ENCODE results near the gene GDPD5.

Gene GDPD5

GRCh38 chr11:75547177-75547576 lies 21.4 kb upstream of the GDPD5 start:
- Histone ChIP-seq H3K27ac (ENCODE audit: low read depth, low read length) (no peak overlapping the region), H3K36me3 (ENCODE audit: control insufficient read depth in 1 of 2, insufficient read depth in 2 of 2, low read length in 2 of 2) (no peaks in the 10 kb centered on the region), H3K4me3 (ENCODE audit: low read depth in 1 of 2, low read length in 2 of 2) (no peak overlapping the region)

GRCh38 chr11:75543806-75544205 lies 18.1 kb upstream of the GDPD5 start:
- Histone ChIP-seq H3K27me3 (ENCODE audit: control insufficient read depth in 1 of 2, insufficient read depth in 2 of 2, low read length in 2 of 2) (peaks cover 0 to 5% of the 10 kb centered on the region in 2 donors), H3K36me3 (ENCODE audit: control insufficient read depth in 1 of 2, insufficient read depth in 2 of 2, low read length in 2 of 2) (no peaks in the 10 kb centered on the region), H3K9ac (ENCODE audit: low read depth in 1 of 2, low read length in 2 of 2) (no peak overlapping the region), H3K4me1 (ENCODE audit: control insufficient read depth in 1 of 2, insufficient read depth in 2 of 2, low read length in 2 of 2) (peaks cover 0 to 3% of the 10 kb centered on the region in 2 donors), H3K4me3 (ENCODE audit: low read depth in 1 of 2, low read length in 2 of 2) (no peak overlapping the region), H3K9me3 (ENCODE audit: control insufficient read depth in 1 of 2, low read length in 2 of 2) (no peaks in the 10 kb centered on the region), H3K27ac (ENCODE audit: low read depth, low read length) (no peak overlapping the region)

More at GRCh38 chr11:75547177-75547576, 21.4 kb upstream of the GDPD5 start:
- Histone ChIP-seq H3K27me3 (ENCODE audit: control insufficient read depth in 1 of 2, insufficient read depth in 2 of 2, low read length in 2 of 2) (peaks cover 0 to 5% of the 10 kb centered on the region in 2 donors), H3K9ac (ENCODE audit: low read depth in 1 of 2, low read length in 2 of 2) (no peak overlapping the region), H3K9me3 (ENCODE audit: control insufficient read depth in 1 of 2, low read length in 2 of 2) (no peaks in the 10 kb centered on the region), H3K4me1 (ENCODE audit: control insufficient read depth in 1 of 2, insufficient read depth in 2 of 2, low read length in 2 of 2) (peaks cover 0 to 3% of the 10 kb centered on the region in 2 donors)

- H3K4me1 ChIP-seq (ENCODE audit: control insufficient read depth in 1 of 2, insufficient read depth in 2 of 2, low read length in 2 of 2): no peaks in the 10 kb centered on the region
- H3K4me3 ChIP-seq (ENCODE audit: low read depth in 1 of 2, low read length in 2 of 2): no peak overlapping the region
- no peaks in the 10 kb centered on the region for H3K36me3 ChIP-seq (ENCODE audit: control insufficient read depth in 1 of 2, insufficient read depth in 2 of 2, low read length in 2 of 2)
- peaks cover 0 to 5% of the 10 kb centered on the region in 2 donors for H3K27me3 ChIP-seq (ENCODE audit: control insufficient read depth in 1 of 2, insufficient read depth in 2 of 2, low read length in 2 of 2)
- no peak overlapping the region for H3K9ac ChIP-seq (ENCODE audit: low read depth in 1 of 2, low read length in 2 of 2)
- no peaks in the 10 kb centered on the region for H3K9me3 ChIP-seq (ENCODE audit: control insufficient read depth in 1 of 2, low read length in 2 of 2)
- H3K27ac ChIP-seq (ENCODE audit: low read depth, low read length): no peak overlapping the region
Measured at GRCh38 chr11:75542088-75542438, 16.3 kb upstream of the GDPD5 start.

GRCh38 chr11:75541193-75542087 lies 15.7 kb upstream of the GDPD5 start:
- H3K27me3 ChIP-seq (ENCODE audit: control insufficient read depth in 1 of 2, insufficient read depth in 2 of 2, low read length in 2 of 2): peaks cover 0 to 5% of the 10 kb centered on the region in 2 donors
- H3K9ac ChIP-seq (ENCODE audit: low read depth in 1 of 2, low read length in 2 of 2): no peak overlapping the region
- no peak overlapping the region for H3K27ac ChIP-seq (ENCODE audit: low read depth, low read length)
- H3K4me1 ChIP-seq (ENCODE audit: control insufficient read depth in 1 of 2, insufficient read depth in 2 of 2, low read length in 2 of 2): no peaks in the 10 kb centered on the region
- no peak overlapping the region for H3K4me3 ChIP-seq (ENCODE audit: low read depth in 1 of 2, low read length in 2 of 2)
- no peaks in the 10 kb centered on the region for H3K9me3 ChIP-seq (ENCODE audit: control insufficient read depth in 1 of 2, low read length in 2 of 2)
- H3K36me3 ChIP-seq (ENCODE audit: control insufficient read depth in 1 of 2, insufficient read depth in 2 of 2, low read length in 2 of 2): no peaks in the 10 kb centered on the region

- H3K4me1 ChIP-seq (ENCODE audit: control insufficient read depth in 1 of 2, insufficient read depth in 2 of 2, low read length in 2 of 2): peaks cover 0 to under 1% of the 10 kb centered on the region in 2 donors
- no peak overlapping the region for H3K27ac ChIP-seq (ENCODE audit: low read depth, low read length)
- H3K27me3 ChIP-seq (ENCODE audit: control insufficient read depth in 1 of 2, insufficient read depth in 2 of 2, low read length in 2 of 2): no peaks in the 10 kb centered on the region
- no peaks in the 10 kb centered on the region for H3K9me3 ChIP-seq (ENCODE audit: control insufficient read depth in 1 of 2, low read length in 2 of 2)
- H3K36me3 ChIP-seq (ENCODE audit: control insufficient read depth in 1 of 2, insufficient read depth in 2 of 2, low read length in 2 of 2): no peaks in the 10 kb centered on the region
- no peak overlapping the region for H3K4me3 ChIP-seq (ENCODE audit: low read depth in 1 of 2, low read length in 2 of 2)
- H3K9ac ChIP-seq (ENCODE audit: low read depth in 1 of 2, low read length in 2 of 2): no peak overlapping the region
Measured at GRCh38 chr11:75539459-75540334, 14.0 kb upstream of the GDPD5 start.

GRCh38 chr11:75538150-75538942 lies 12.6 kb upstream of the GDPD5 start:
- peaks cover 4 to 6% of the 10 kb centered on the region in 2 donors for H3K4me1 ChIP-seq (ENCODE audit: control insufficient read depth in 1 of 2, insufficient read depth in 2 of 2, low read length in 2 of 2)
- no peaks in the 10 kb centered on the region for H3K9me3 ChIP-seq (ENCODE audit: control insufficient read depth in 1 of 2, low read length in 2 of 2)
- H3K9ac ChIP-seq (ENCODE audit: low read depth in 1 of 2, low read length in 2 of 2): no peak overlapping the region
- H3K27ac ChIP-seq (ENCODE audit: low read depth, low read length): no peak overlapping the region
- H3K36me3 ChIP-seq (ENCODE audit: control insufficient read depth in 1 of 2, insufficient read depth in 2 of 2, low read length in 2 of 2): no peaks in the 10 kb centered on the region
- no peak overlapping the region for H3K4me3 ChIP-seq (ENCODE audit: low read depth in 1 of 2, low read length in 2 of 2)
- no peaks in the 10 kb centered on the region for H3K27me3 ChIP-seq (ENCODE audit: control insufficient read depth in 1 of 2, insufficient read depth in 2 of 2, low read length in 2 of 2)

- H3K9me3 ChIP-seq (ENCODE audit: control insufficient read depth in 1 of 2, low read length in 2 of 2): no peaks in the 10 kb centered on the region
- no peak overlapping the region for H3K9ac ChIP-seq (ENCODE audit: low read depth in 1 of 2, low read length in 2 of 2)
- no peak overlapping the region for H3K4me3 ChIP-seq (ENCODE audit: low read depth in 1 of 2, low read length in 2 of 2)
- no peaks in the 10 kb centered on the region for H3K27me3 ChIP-seq (ENCODE audit: control insufficient read depth in 1 of 2, insufficient read depth in 2 of 2, low read length in 2 of 2)
- H3K27ac ChIP-seq (ENCODE audit: low read depth, low read length): no peak overlapping the region
- H3K36me3 ChIP-seq (ENCODE audit: control insufficient read depth in 1 of 2, insufficient read depth in 2 of 2, low read length in 2 of 2): no peaks in the 10 kb centered on the region
- H3K4me1 ChIP-seq (ENCODE audit: control insufficient read depth in 1 of 2, insufficient read depth in 2 of 2, low read length in 2 of 2): peaks cover 4 to 6% of the 10 kb centered on the region in 2 donors
Measured at GRCh38 chr11:75537740-75538139, 12.0 kb upstream of the GDPD5 start.

- H3K4me1 ChIP-seq (ENCODE audit: control insufficient read depth in 1 of 2, insufficient read depth in 2 of 2, low read length in 2 of 2): peaks cover 4 to 6% of the 10 kb centered on the region in 2 donors
- no peak overlapping the region for H3K9ac ChIP-seq (ENCODE audit: low read depth in 1 of 2, low read length in 2 of 2)
- H3K9me3 ChIP-seq (ENCODE audit: control insufficient read depth in 1 of 2, low read length in 2 of 2): no peaks in the 10 kb centered on the region
- H3K27me3 ChIP-seq (ENCODE audit: control insufficient read depth in 1 of 2, insufficient read depth in 2 of 2, low read length in 2 of 2): no peaks in the 10 kb centered on the region
- H3K4me3 ChIP-seq (ENCODE audit: low read depth in 1 of 2, low read length in 2 of 2): no peak overlapping the region
- no peaks in the 10 kb centered on the region for H3K36me3 ChIP-seq (ENCODE audit: control insufficient read depth in 1 of 2, insufficient read depth in 2 of 2, low read length in 2 of 2)
- H3K27ac ChIP-seq (ENCODE audit: low read depth, low read length): no peak overlapping the region
Measured at GRCh38 chr11:75536786-75537641, 11.3 kb upstream of the GDPD5 start.

- H3K9ac ChIP-seq (ENCODE audit: low read depth in 1 of 2, low read length in 2 of 2): no peak overlapping the region
- no peaks in the 10 kb centered on the region for H3K9me3 ChIP-seq (ENCODE audit: control insufficient read depth in 1 of 2, low read length in 2 of 2)
- H3K27ac ChIP-seq (ENCODE audit: low read depth, low read length): no peak overlapping the region
- no peaks in the 10 kb centered on the region for H3K36me3 ChIP-seq (ENCODE audit: control insufficient read depth in 1 of 2, insufficient read depth in 2 of 2, low read length in 2 of 2)
- H3K4me1 ChIP-seq (ENCODE audit: control insufficient read depth in 1 of 2, insufficient read depth in 2 of 2, low read length in 2 of 2): peaks cover 4 to 6% of the 10 kb centered on the region in 2 donors
- H3K27me3 ChIP-seq (ENCODE audit: control insufficient read depth in 1 of 2, insufficient read depth in 2 of 2, low read length in 2 of 2): no peaks in the 10 kb centered on the region
- H3K4me3 ChIP-seq (ENCODE audit: low read depth in 1 of 2, low read length in 2 of 2): no peak overlapping the region
Measured at GRCh38 chr11:75535071-75535470, 9.3 kb upstream of the GDPD5 start.
